GM19351 (cell line): Measurements from ENCODE around the gene TRAPPC5.

ENCODE experiments used
- ATAC-seq: cut with Tn5 transposase; IDR thresholded peaks from one replicate; pipeline ENCODE4 v1.9.1; 2021; ENCODE audit warnings: mild to moderate bottlenecking, moderate library complexity; ENCODE audit not compliant: unreplicated experiment

The TRAPPC5 gene

DNA sequence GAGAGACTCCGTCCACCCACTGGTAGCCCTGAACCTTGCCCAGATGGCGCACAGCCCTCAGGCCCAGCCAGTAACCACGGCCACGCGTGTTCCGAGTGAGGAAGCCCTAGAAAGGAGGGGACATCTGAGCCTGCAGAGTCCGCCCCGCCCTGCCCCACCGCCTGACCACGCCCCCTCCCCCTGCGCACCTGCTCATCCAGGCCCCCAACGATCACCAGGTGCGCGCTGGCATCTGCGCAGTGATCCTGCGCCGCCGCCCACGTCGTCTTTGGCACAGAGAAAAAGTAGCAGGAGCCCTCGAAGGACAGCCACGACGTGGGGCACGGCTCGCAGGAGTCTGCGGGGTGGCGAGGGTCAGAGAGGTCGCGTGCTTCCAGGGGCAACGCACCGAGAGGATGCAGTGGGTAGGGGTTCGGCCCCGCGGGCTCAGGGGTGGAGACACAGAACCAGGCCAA lies 49.2 kb downstream of the TRAPPC5 start:
- no peak for ATAC-seq

DNA sequence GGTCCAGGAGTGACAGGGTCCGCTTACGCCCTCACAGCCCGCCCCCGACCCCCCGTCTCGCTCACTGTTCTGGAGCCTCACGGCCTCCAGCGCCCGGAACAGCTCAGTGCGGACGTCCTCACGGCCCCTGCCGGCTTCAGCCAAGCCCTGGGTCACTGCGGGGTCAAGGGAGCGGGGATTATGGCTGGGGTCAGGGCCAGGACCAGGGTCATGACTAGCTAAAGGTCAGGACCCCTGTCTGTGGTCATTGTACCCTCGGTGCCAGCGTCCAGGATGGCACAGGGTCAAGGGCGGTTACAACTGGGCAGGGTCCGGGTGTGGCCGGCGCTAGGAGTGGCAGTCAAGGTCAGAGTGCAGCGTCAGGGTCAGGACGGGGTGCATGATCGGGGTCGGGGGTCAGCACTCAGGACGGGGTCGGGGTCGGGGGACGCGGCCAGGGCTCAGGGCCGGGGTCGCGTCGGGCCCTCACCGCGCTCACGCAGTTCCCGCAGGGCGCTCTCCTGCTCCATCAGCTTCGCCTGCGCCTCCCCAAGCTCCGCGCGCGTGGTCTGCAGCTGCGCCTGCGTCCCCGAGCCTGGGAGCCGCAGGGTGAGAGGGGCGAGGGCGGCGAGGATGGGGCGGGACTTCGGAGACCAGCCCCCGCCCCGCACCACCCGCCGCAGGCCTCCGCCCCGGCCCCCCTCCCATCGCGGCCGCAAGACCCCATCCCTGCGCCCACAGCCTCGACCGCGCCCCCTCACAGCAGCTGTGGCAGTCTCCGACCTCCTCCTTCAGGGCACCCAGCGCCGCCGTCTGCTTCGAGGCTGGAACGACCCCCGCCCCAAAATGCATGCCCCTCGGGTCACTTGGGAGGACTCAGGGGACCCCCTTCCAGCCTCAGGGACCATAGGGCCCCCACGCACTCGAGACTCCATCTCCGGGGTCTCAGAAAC lies 49.9 kb downstream of the TRAPPC5 start:
- ATAC-seq, result no peak

DNA sequence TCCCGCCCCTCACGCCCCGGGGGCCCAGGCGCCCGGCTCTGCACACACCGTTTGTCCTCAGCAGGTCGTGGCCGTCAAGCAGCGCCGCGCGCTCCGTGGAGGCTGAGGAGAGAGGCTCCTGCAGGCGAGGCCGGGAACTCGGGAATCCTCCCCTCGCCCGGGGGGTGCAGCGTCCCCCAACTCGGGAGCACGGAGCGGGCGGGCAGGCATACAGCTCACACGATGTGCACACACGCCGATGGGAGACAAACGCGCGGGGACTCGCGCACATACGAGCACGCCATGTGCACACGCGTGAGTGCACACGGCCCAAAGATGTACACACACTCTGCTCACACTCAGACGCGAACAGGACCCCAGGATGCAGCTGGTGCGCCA lies 50.6 kb downstream of the TRAPPC5 start:
- ATAC-seq, result no peak

DNA sequence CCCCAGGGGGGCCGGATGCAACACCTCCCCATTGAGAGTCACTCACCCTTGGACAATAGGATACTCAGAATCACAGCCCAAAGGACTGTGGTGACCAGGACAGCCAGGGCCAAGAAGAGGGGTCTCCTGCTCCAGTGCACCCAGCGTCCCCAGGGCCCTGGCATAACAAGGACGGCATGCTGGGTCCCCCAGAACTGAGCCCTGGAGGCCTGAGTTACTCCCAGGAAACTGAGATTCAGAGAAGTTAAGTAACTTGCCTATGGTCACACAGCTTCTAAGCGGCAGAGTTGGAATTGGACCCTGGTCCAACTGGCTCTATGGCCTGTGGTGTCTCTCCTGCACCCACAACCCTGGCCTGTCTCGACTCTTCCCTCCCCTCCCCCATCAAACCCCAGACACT lies 51.0 kb downstream of the TRAPPC5 start:
- no peak for ATAC-seq

DNA sequence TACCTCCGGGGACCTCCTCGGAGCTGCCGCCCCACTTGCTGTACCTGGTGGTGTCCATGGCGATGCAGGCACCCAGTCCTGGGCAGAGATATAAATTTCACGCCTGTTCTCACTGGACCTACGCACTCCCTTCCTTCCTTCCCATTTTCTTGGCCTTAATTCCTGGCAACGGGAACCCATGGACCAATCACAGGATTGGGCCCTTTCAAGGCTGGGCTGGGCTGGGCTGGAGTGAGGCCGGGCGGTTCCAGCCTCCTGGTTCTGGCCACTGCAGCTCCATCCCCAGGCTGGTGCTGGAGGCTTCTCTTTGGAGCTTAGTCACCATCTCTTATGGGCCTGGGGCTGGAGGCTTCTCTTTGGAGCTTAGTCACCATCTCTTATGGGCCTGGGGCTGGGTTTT lies 51.4 kb downstream of the TRAPPC5 start, which contains the start of gene CLEC4G:
Gene CLEC4G, minus strand, starts transcription at position 66 of the 400 bp plus-strand sequence. Its CDS starts 8 bp downstream, at position 58.
- no peak for ATAC-seq

DNA sequence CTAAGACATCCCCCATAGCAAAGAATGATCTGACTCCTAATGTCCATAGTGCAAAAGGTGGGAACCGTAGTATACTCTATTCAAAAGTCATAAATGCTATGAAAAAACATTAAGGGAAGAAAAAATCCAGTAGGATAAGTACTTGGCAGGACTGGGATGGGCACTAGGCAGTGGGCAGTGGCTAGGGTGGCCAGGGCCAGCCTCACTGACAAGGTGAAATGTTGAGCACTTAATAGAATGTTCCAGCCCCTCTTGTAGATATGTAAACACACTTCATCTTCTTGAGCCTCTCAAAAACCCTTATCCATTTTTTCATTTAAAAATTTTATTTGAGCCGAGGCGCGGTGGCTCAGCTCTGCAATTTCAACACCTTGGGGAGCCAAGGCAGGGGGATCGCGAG lies 52.7 kb downstream of the TRAPPC5 start:
- no peak for ATAC-seq

DNA sequence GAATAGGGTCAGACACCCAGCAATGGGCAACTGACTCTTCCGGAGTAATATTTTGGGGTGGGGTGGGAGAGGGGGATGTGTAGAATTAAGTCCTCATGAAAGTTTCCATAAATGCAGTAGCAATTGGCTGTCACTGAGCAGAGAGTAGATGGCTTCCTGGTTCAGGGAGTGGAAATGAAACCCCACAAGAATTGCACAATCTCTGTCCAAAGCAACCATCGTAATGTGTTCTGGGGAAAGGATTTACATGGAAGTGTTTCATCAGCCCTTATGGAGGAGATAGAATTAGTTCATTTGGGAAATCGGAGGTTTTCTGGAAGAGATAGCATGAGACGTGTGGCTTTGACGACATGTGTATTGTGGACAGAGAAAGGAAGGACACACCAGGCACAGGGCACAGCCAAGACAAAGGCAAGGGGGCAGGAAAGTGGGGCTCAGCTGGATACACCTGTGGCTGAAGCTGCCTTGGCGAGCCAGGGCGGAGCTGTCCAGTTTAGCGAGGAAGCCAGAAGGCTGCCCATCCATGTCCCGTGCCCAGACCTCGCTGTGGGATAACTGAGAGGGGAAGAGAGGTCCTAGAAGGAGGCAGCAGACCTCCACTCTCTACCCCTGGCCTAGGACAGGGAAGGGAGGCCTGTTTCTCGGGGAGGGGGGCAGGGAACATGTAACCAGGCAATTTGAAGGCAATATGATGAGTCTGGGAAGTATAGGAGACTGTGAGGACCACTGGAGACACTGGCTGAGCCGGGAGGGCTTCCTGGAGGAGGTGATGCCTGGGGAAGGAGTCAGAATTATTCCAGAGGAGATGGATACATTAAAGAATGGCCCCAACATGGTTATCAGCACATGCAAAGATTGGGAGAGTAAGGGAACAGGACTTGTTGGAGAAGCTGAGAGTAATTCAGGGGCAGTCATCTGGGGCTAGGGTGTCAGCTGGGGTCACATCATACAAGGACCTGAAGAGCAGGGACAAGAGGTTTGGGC lies 53.9 kb downstream of the TRAPPC5 start:
- ATAC-seq, result no peak

DNA sequence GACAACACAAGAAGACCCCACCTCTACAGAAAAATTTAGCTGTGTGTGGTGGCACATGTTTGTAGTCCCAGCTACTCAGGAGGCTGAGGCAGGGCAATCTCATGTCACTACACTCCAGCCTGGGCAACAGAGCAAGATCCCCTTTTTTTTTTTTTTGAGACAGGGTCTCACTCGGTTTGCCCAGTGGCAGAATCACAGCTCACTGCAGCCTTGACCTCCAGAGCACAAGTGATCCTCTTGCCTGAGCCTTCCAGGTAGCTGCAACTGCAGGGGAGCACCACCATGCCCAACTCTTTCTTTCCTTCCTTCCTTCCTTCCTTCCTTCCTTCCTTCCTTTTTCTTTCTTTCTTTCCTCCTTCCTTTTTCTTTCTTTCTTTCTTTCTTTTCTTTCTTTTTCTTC lies 55.5 kb downstream of the TRAPPC5 start:
- ATAC-seq, result no peak

DNA sequence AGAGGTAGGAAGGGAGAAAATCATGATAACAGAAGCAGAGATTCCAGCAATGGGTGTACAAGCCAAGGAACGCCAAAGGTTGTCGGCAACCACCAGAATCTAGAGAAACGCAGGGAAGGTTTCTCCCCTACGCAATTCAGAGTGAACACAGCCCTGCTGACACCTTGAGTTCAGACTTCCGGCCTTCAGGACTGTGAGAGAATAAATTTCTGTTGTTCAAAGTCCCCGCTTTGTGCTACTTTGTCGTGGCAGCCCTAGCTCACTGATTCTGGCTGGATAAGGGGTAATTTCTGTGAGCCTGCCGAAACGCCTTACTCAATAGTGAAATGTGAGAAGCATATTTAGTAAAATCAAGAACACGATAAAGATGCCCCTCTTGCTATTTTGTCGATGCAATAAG lies 56.6 kb downstream of the TRAPPC5 start:
- no peak for ATAC-seq
